Caco-2 (cell line): ENCODE measurements around the gene S100A3. TPM values are rescaled to one million over a fixed set of nuclear protein-coding genes. Genes with fewer than 3 reads are reported as not detected.

Experiments used
- BruUV-seq: library from RNA; stranded (reverse); fragments of 400-500 nt; replicated peaks from 2 replicates; lab custom pipeline; 2021; lab: Mats Ljungman, UMichigan
- CTCF ChIA-PET: fragments of 300-600 bp; sonication (Branson Sonifier 250); formaldehyde crosslinking; loops from one replicate; lab custom pipeline; 2022; ENCODE audit warnings: antibody characterized with exemption; lab: Charles Lee
- POLR2A ChIA-PET: fragments of 300-600 bp; sonication (Branson Sonifier 250); formaldehyde crosslinking; loops from one replicate; lab custom pipeline; 2022; ENCODE audit warnings: antibody characterized with exemption; lab: Charles Lee
- DNase-seq, 2 experiments: peaks; one replicate each; pipeline versions ENCODE4 v3.0.0 to v3.0.0-alpha.2; 2020 to 2022
- H3K27me3 ChIP-seq: replicated peaks from 2 replicates; pipeline ENCODE4 v1.6.0; 2011; ENCODE audit warnings: low read length; ENCODE audit not compliant: control insufficient read depth, insufficient read depth
- H3K36me3 ChIP-seq: 2 replicates; pipeline ENCODE4 v1.5.1; 2011; ENCODE audit warnings: low read length; ENCODE audit not compliant: control insufficient read depth, insufficient read depth
- H3K4me1 ChIP-seq: fragments of 250-450 bp; sonication (Bioruptor Pico); 2 replicates; pipeline ENCODE4 v1.5.1; 2020; ENCODE audit warnings: mild to moderate bottlenecking
- H3K4me3 ChIP-seq: 2 replicates; pipeline ENCODE4 v1.5.1; 2011; ENCODE audit warnings: low read depth, mild to moderate bottlenecking, control low read depth, low read length
- H3K9me3 ChIP-seq: fragments of 250-450 bp; sonication (Bioruptor Pico); 2 replicates; pipeline ENCODE4 v1.5.1; 2020; ENCODE audit warnings: mild to moderate bottlenecking, moderate library complexity
- H3K27ac Mint-ChIP-seq: one replicate; pipeline ENCODE4 v1.8.0; 2022; ENCODE audit warnings: mixed read lengths; ENCODE audit not compliant: unreplicated experiment
- H3K27me3 Mint-ChIP-seq: one replicate; pipeline ENCODE4 v1.8.0; 2022; ENCODE audit warnings: mixed read lengths; ENCODE audit not compliant: insufficient read depth, unreplicated experiment
- H3K36me3 Mint-ChIP-seq: one replicate; pipeline ENCODE4 v1.8.0; 2022; ENCODE audit warnings: mild to moderate bottlenecking, mixed read lengths; ENCODE audit not compliant: insufficient read depth, unreplicated experiment
- H3K4me1 Mint-ChIP-seq: one replicate; pipeline ENCODE4 v1.8.0; 2022; ENCODE audit warnings: low read depth, mixed read lengths; ENCODE audit not compliant: unreplicated experiment
- H3K4me3 Mint-ChIP-seq: one replicate; pipeline ENCODE4 v1.8.0; 2022; ENCODE audit warnings: mild to moderate bottlenecking, moderate library complexity, mixed read lengths; ENCODE audit not compliant: unreplicated experiment
- H3K9me3 Mint-ChIP-seq: one replicate; pipeline ENCODE4 v1.8.0; 2022; ENCODE audit warnings: mixed read lengths; ENCODE audit not compliant: unreplicated experiment
- intact Hi-C: fragments of 100-400 bp; cut with micrococcal nuclease; formaldehyde crosslinking; loops from one replicate; pipeline ENCODE4 v1.10.0; 2022; ENCODE audit not compliant: unreplicated experiment
- total RNA-seq: library from RNA; stranded (reverse); gene quantifications from 2 replicates; pipeline ENCODE4 v1.2.3, GENCODE V29; 2022
- TF ChIP-seq, protein P1 (sequence below), 2 experiments: fragments of 200-600 bp in 1 of 2; IDR thresholded peaks; 1 replicate in 1 of 2; 2 replicates in 1 of 2; pipeline versions ENCODE4 v1.5.1 to v1.8.0; 2011 to 2022; ENCODE audit warnings: antibody characterized with exemption in 1 of 2, control low read depth in 1 of 2, inconsistent platforms in 1 of 2, low read depth in 1 of 2, low read length in 1 of 2, mild to moderate bottlenecking in 1 of 2, moderate library complexity in 1 of 2; ENCODE audit not compliant: insufficient read depth in 1 of 2, severe bottlenecking in 1 of 2, unreplicated experiment in 1 of 2

Gene S100A3
- total RNA-seq, 1 experiment from 2014 or later = 0.61 TPM

- Mint-ChIP-seq H3K27me3 (no peaks in the 10 kb centered on the region), H3K27ac (no peak overlapping the region), H3K4me3 (no peak overlapping the region), H3K4me1 (peaks cover 21% of the 10 kb centered on the region), H3K36me3 (no peaks in the 10 kb centered on the region), H3K9me3 (no peaks in the 10 kb centered on the region)
- Histone ChIP-seq H3K27me3 (no peaks in the 10 kb centered on the region), H3K4me3 (no peak overlapping the region), H3K4me1 (peaks cover 24% of the 10 kb centered on the region), H3K9me3 (no peaks in the 10 kb centered on the region), H3K36me3 (no peaks in the 10 kb centered on the region)
- ChIA-PET CTCF (interaction anchor here (0.7 kb wide), 1 partner anchor 39 kb away, joined by 3 read pairs; no protein-coding TSS in a partner anchor), POLR2A (no interaction called here)
- TF ChIP-seq, protein P1, sequence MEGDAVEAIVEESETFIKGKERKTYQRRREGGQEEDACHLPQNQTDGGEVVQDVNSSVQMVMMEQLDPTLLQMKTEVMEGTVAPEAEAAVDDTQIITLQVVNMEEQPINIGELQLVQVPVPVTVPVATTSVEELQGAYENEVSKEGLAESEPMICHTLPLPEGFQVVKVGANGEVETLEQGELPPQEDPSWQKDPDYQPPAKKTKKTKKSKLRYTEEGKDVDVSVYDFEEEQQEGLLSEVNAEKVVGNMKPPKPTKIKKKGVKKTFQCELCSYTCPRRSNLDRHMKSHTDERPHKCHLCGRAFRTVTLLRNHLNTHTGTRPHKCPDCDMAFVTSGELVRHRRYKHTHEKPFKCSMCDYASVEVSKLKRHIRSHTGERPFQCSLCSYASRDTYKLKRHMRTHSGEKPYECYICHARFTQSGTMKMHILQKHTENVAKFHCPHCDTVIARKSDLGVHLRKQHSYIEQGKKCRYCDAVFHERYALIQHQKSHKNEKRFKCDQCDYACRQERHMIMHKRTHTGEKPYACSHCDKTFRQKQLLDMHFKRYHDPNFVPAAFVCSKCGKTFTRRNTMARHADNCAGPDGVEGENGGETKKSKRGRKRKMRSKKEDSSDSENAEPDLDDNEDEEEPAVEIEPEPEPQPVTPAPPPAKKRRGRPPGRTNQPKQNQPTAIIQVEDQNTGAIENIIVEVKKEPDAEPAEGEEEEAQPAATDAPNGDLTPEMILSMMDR (IDR thresholded peaks at IDR 0.05; ENCODE audit: insufficient read depth in 1 of 2, low read depth in 1 of 2, low read length in 1 of 2, severe bottlenecking in 1 of 2, unreplicated experiment in 1 of 2) = no peak
- intact Hi-C loops = no loop called here
- no peak for DNase-seq
- no TSS peak for BruUV-seq
These were observed 42.7 kb downstream of the S100A3 start for GRCh38 chr1:153506386-153506785.

GRCh38 chr1:153505576-153505975 is 43.5 kb downstream of the S100A3 start:
- POLR2A ChIA-PET = no interaction called here
- Mint-ChIP-seq H3K4me1 (peaks cover 13% of the 10 kb centered on the region), H3K4me3 (no peak overlapping the region), H3K27me3 (no peaks in the 10 kb centered on the region), H3K9me3 (no peaks in the 10 kb centered on the region), H3K36me3 (no peaks in the 10 kb centered on the region), H3K27ac (no peak overlapping the region)
- BruUV-seq = no TSS peak
- H3K4me1 ChIP-seq = peaks cover 16% of the 10 kb centered on the region
- no peak overlapping the region for H3K4me3 ChIP-seq
- intact Hi-C loops = no loop called here
- H3K36me3 ChIP-seq = no peaks in the 10 kb centered on the region
- DNase-seq = no peak
- no peaks in the 10 kb centered on the region for H3K9me3 ChIP-seq
- CTCF ChIA-PET = no interaction called here
- no peaks in the 10 kb centered on the region for H3K27me3 ChIP-seq
- TF ChIP-seq, protein P1 (IDR thresholded peaks at IDR 0.05; ENCODE audit: insufficient read depth in 1 of 2, low read depth in 1 of 2, low read length in 1 of 2, severe bottlenecking in 1 of 2, unreplicated experiment in 1 of 2) = no peak

GRCh38 chr1:153503766-153504165 is 45.3 kb downstream of the S100A3 start:
- intact Hi-C loops = no loop called here
- Histone ChIP-seq H3K9me3 (no peaks in the 10 kb centered on the region), H3K4me1 (peaks cover 16% of the 10 kb centered on the region), H3K4me3 (no peak overlapping the region), H3K27me3 (no peaks in the 10 kb centered on the region; the same call in 1 of the 2 replicates), H3K36me3 (no peaks in the 10 kb centered on the region)
- H3K9me3 Mint-ChIP-seq = no peaks in the 10 kb centered on the region
- H3K4me3 Mint-ChIP-seq = no peak overlapping the region
- ChIA-PET CTCF (no interaction called here), POLR2A (no interaction called here)
- H3K27ac Mint-ChIP-seq = no peak overlapping the region
- no TSS peak for BruUV-seq
- H3K27me3 Mint-ChIP-seq = peaks cover 9% of the 10 kb centered on the region
- peaks cover 13% of the 10 kb centered on the region for H3K4me1 Mint-ChIP-seq
- no peaks in the 10 kb centered on the region for H3K36me3 Mint-ChIP-seq
- TF ChIP-seq, protein P1 (IDR thresholded peaks at IDR 0.05; ENCODE audit: insufficient read depth in 1 of 2, low read depth in 1 of 2, low read length in 1 of 2, severe bottlenecking in 1 of 2, unreplicated experiment in 1 of 2) = no peak
- DNase-seq = no peak
